ENCODE results near the gene ATP1B3.
"Not testable (repeated sequence)": the region's sequence is repeated elsewhere in the genome, so short reads cannot be mapped to it uniquely, and the experiment has no call there.

Gene ATP1B3

GRCh38 chr3:141845407-141846049 is 30.9 kb upstream of the ATP1B3 start:
- peak; percentile 6 for DNase-seq (ENCODE audit: extremely low read depth, insufficient read length)
- no peak overlapping the region for H3K4me3 ChIP-seq (replicated peaks; ENCODE audit: low read depth, low read length)

DNA sequence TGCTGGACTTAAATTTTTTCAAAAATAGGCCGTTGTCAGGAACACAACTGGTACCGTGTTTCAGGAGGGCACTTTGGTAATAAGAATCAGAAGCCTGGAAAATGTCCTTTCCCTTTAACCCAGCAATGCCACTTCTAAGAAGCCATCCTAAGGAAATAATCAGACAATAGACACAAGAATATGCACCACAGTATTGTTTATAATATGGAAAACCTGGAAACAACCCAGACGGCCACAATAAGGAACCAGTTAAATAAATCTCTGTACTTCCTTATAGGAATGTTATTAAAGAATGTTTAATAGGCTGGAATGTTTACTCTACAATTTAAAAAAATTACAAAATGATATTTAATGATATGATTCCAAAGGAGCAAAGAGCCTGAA is 30.4 kb upstream of the ATP1B3 start:
- no peak for DNase-seq (ENCODE audit: extremely low read depth, insufficient read length)
- TF ChIP-seq, protein P1, sequence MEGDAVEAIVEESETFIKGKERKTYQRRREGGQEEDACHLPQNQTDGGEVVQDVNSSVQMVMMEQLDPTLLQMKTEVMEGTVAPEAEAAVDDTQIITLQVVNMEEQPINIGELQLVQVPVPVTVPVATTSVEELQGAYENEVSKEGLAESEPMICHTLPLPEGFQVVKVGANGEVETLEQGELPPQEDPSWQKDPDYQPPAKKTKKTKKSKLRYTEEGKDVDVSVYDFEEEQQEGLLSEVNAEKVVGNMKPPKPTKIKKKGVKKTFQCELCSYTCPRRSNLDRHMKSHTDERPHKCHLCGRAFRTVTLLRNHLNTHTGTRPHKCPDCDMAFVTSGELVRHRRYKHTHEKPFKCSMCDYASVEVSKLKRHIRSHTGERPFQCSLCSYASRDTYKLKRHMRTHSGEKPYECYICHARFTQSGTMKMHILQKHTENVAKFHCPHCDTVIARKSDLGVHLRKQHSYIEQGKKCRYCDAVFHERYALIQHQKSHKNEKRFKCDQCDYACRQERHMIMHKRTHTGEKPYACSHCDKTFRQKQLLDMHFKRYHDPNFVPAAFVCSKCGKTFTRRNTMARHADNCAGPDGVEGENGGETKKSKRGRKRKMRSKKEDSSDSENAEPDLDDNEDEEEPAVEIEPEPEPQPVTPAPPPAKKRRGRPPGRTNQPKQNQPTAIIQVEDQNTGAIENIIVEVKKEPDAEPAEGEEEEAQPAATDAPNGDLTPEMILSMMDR (IDR thresholded peaks at IDR 0.05; ENCODE audit: insufficient read depth, low read length, poor library complexity, severe bottlenecking) = no peak
- no peaks in the 10 kb centered on the region for H3K27me3 ChIP-seq (replicated peaks; ENCODE audit: control insufficient read depth, insufficient read depth, low read length)
- no peak overlapping the region for H3K4me3 ChIP-seq (replicated peaks; ENCODE audit: low read depth, low read length)
- no peaks in the 10 kb centered on the region for H3K36me3 ChIP-seq (ENCODE audit: control insufficient read depth, insufficient read depth, low read length)

More at GRCh38 chr3:141845407-141846049, 30.9 kb upstream of the ATP1B3 start:
- TF ChIP-seq, protein P1 (IDR thresholded peaks at IDR 0.05; ENCODE audit: insufficient read depth, low read length, poor library complexity, severe bottlenecking) = peak; percentile 33
- Histone ChIP-seq H3K27me3 (replicated peaks; ENCODE audit: control insufficient read depth, insufficient read depth, low read length) (no peaks in the 10 kb centered on the region), H3K36me3 (ENCODE audit: control insufficient read depth, insufficient read depth, low read length) (no peaks in the 10 kb centered on the region)

DNA sequence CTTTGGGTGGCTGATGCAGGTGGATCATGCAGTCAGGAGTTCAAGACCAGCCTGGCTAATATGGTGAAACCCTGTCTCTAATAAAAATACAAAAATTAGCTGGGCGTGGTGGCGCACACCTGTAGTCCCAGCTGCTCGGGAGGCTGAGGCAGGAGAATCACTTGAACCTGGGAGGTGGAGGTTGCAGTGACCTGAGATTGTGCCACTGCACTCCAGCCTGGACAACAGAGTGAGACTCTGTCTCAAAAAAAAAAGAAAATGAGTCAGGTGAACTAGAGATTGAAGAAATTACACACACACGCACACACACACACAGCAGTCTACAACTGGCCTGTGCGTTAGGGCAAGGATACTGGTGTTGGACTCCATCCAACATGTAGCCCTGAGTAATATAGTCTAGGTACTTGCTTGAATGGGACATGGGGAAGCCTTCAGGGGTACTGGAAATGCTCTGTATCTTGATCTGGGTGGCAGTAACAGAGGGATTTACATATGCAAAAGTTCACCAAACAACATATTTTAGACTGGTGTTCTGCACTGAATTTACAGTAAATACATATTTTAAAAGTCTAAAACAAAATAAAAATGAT is 28.2 kb upstream of the ATP1B3 start:
- DNase-seq (ENCODE audit: extremely low read depth, insufficient read length); H3K4me3 ChIP-seq (replicated peaks; ENCODE audit: low read depth, low read length); H3K36me3 ChIP-seq (ENCODE audit: control insufficient read depth, insufficient read depth, low read length); H3K27me3 ChIP-seq (replicated peaks; ENCODE audit: control insufficient read depth, insufficient read depth, low read length): not testable (repeated sequence)

DNA sequence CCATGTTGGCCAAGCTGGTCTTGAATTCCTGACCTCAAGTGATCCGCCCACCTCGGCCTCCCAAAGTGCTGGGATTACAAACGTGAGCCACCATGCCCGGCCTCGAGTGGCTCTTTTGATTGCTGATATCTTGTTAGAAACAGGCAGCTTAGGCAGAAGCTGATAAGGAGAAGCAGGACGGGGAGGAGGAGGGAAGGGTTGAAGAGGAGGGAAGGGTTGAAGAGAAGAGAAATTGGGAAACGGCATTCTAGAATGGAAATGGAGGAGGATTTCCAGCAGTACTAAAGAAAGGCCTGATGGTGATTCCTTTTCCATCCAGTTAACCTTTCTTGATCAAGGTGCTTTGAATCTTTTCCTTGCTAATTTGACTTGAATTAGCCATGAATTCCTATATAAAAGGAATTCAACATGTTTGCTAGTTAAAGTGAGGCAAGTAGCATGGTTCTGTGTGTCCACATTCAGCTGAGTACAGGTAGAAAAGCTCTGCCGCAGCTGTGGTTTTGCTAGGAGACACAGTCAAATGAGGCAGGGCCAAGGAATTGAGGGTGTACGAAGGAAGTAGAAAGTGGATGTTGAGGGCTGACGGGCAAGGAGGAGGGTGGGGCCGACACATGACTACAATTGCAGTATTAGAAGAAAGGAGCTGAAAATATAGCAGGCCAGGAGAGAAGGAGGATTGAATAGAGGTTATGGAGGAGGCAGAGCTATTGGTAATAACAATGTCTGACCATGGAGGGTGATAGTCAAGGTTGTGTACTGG is 27.2 kb upstream of the ATP1B3 start:
- H3K36me3 ChIP-seq (ENCODE audit: control insufficient read depth, insufficient read depth, low read length) = no peaks in the 10 kb centered on the region
- TF ChIP-seq, protein P1 (IDR thresholded peaks at IDR 0.05; ENCODE audit: insufficient read depth, low read length, poor library complexity, severe bottlenecking) = no peak
- DNase-seq (ENCODE audit: extremely low read depth, insufficient read length) = no peak
- H3K4me3 ChIP-seq (replicated peaks; ENCODE audit: low read depth, low read length) = no peak overlapping the region
- H3K27me3 ChIP-seq (replicated peaks; ENCODE audit: control insufficient read depth, insufficient read depth, low read length) = no peaks in the 10 kb centered on the region

DNA sequence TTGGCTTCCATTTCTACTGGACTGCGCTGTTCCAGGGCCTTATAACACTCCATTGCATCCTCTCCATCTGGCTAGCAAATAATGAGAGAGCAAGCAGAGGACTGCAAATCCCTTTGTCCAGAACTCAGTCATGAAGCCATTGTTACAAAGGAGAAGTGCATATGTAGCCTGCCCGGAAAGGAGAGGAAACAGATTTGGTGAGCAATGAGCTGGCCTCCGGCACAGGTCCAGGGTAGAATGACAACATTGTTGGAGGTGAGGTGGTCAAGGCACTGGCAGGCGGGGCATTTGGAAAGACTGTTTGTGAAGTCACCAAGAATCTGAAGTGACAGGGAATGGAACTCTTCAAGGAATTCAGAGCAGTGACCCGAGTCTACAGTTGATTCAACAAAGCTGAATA is 25.0 kb upstream of the ATP1B3 start:
- H3K27me3 ChIP-seq (replicated peaks; ENCODE audit: control insufficient read depth, insufficient read depth, low read length) = no peaks in the 10 kb centered on the region
- no peaks in the 10 kb centered on the region for H3K36me3 ChIP-seq (ENCODE audit: control insufficient read depth, insufficient read depth, low read length)
- no peak for DNase-seq (ENCODE audit: extremely low read depth, insufficient read length)
- TF ChIP-seq, protein P1 (IDR thresholded peaks at IDR 0.05; ENCODE audit: insufficient read depth, low read length, poor library complexity, severe bottlenecking) = no peak
- no peak overlapping the region for H3K4me3 ChIP-seq (replicated peaks; ENCODE audit: low read depth, low read length)

DNA sequence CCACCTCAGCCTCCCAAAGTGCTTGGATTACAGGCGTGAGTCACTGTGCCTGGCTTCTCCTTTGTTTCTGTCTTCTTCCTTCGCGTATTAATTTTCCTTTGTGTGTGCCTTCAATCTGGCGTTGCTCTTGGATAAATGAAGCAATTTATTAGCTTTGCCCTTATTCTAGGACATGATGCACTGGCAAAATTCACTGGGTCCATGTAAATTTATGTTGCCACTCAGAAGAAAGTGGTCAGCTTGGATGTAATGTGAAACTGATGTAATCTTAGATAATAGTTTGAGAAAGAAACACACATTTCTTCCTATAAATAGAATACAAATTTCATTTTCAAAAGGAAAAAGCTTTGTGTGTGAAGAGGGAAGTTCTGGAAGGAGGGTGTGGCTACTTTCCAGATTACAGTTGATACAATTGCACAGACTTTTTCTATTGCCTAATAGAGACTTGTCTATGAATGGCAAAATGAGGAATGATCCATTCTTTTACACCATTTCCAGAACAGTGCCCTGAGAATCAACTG is 23.3 kb upstream of the ATP1B3 start:
- H3K36me3 ChIP-seq (ENCODE audit: control insufficient read depth, insufficient read depth, low read length) = no peaks in the 10 kb centered on the region
- no peak for DNase-seq (ENCODE audit: extremely low read depth, insufficient read length)
- no peak overlapping the region for H3K4me3 ChIP-seq (replicated peaks; ENCODE audit: low read depth, low read length)
- no peaks in the 10 kb centered on the region for H3K27me3 ChIP-seq (replicated peaks; ENCODE audit: control insufficient read depth, insufficient read depth, low read length)
- TF ChIP-seq, protein P1 (IDR thresholded peaks at IDR 0.05; ENCODE audit: insufficient read depth, low read length, poor library complexity, severe bottlenecking) = no peak

Measured in GM06990 (cell line).